DND-41 (cell line): ENCODE data around the gene EXD3.

ENCODE experiments used
- CTCF ChIP-seq: IDR thresholded peaks from 2 replicates; pipeline ENCODE4 v1.5.1; 2012; ENCODE audit warnings: borderline replicate concordance, low read length, moderate library complexity, mild to moderate bottlenecking; ENCODE audit not compliant: poor library complexity, severe bottlenecking; ENCODE audit errors: extremely low read depth
- EZH2 ChIP-seq: IDR thresholded peaks from 3 replicates; pipeline ENCODE4 v1.6.1; 2012; ENCODE audit warnings: borderline replicate concordance, low read depth, mild to moderate bottlenecking, moderate library complexity, low read length, inconsistent platforms; ENCODE audit not compliant: severe bottlenecking

GRCh38 chr9:137372693-137373610 lies 50.0 kb downstream of the EXD3 start:
- TF ChIP-seq CTCF (no peak), EZH2 (no peak)
